Occipital lobe (tissue), 2 donors: ENCODE results near the gene STUB1. TPM values are rescaled to one million over a fixed set of nuclear protein-coding genes. Genes with fewer than 3 reads are reported as not detected.

Source experiments
- DNase-seq: peaks from one replicate; lab custom pipeline; 2025; lab: John Stamatoyannopoulos, UW
- total RNA-seq: library from RNA; depleted of rRNA; stranded (reverse); fragments of >200 nt; gene quantifications from one replicate; pipeline ENCODE4 v1.2.3, GENCODE V29; 2014

The STUB1 gene
- total RNA-seq, 1 donor from 2014 or later: 49.9 TPM

DNA sequence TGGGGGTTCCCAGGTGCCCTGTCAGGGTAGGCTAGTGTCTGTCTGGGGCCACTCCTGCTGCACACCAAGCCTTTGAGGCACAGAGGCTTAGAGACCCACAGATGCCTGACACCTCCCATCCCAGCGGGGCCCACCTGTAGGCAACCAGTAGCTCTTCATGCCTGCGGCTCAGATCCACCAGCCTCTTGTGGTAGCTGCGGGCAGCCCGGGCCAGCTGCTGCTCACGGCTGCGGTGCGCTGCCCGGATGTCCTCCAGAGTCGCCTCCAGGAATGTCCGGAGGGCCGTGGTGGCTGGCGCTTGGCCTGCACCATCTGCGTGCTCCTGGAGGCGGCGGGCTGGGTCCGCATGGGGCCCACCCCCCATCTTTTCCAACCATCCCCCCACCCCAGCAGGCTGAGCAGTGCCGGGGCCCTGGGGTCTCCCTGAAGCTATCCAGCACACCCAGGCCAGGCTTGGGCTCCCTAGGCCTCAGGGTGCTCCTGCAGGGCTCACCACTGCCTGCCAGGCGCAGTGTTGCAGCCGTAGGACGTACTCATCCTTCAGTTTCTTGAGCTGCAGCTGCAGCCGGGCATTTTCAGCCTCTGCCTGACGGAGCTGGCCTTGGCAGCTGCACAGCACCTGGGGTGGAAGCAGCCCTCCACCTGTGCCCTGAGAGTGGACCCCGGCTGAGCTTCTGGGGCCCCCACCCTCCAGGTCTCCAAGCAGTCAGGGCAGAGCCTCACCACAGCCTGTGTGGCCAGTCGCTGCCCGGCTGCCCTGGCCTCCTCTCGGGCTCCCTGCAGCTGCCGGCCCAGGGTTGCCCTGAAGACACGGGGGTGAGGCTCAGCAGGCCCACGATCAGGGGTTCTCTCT, 44.2 kb downstream of the STUB1 start:
- no peak for DNase-seq

DNA sequence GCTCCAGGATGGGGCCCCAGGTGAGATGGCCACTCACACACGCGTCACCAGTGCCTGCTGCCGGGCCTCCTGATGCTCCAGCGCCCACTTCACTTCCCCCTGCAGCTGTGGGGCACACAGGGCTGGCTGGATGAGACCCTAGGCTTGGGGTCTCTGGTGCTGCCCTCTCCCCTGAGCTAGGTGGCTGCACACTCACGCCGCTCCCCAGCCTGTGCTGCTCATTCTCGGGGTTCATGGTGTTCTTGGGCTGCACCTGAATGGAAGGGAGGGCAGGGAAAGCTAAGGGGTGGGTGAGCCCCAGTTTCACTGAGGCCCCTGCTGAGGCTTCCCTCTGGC, 44.8 kb downstream of the STUB1 start:
- no peak for DNase-seq

DNA sequence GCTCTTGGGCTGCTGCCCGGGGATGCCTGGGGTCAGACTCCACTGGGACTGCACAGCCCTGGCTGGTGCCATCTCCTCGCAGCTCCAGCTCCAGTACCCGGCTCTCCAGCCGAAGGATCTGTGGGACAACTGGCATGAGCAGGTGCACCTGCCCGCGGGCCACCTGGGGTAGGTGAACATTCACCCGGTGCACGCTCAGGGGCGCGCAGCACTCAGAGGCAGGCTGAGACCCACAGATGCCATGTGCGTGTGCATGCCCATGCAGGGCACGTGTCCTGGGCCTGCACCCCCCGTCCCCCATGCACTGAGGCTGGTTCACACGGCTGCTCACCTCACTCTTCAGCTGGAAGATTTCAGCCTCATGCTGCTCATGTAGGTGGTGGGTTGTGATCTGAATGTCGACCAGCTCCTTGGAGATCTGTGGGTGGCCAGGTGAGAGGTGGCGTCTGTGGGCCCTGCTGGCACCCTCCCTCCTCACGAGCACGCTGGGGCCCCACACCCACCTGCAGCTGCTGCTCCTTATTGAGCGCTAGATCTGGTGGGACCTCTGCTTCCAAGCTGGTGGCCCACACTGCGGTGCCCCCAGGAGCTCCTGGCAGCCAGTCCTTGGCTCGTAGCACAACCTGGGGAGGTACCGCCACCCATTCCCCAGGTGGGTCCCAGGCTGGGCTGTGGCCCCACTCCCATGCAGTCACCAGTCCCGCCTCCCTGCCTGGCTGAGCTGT, 45.4 kb downstream of the STUB1 start:
- DNase-seq: no peak

DNA sequence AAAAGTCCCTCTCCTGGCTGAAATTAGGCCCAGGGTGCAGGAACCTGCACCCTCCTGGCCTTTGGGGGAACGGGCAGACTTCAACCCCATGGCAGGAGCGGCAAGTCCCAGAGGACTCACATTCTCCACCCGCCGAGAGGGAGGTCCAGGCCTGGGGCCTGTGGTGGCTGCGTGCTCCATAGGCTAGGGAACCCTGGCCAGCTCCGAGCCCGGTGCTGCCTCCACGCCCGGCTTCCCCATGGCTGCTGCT, 45.9 kb downstream of the STUB1 start:
- no peak for DNase-seq

DNA sequence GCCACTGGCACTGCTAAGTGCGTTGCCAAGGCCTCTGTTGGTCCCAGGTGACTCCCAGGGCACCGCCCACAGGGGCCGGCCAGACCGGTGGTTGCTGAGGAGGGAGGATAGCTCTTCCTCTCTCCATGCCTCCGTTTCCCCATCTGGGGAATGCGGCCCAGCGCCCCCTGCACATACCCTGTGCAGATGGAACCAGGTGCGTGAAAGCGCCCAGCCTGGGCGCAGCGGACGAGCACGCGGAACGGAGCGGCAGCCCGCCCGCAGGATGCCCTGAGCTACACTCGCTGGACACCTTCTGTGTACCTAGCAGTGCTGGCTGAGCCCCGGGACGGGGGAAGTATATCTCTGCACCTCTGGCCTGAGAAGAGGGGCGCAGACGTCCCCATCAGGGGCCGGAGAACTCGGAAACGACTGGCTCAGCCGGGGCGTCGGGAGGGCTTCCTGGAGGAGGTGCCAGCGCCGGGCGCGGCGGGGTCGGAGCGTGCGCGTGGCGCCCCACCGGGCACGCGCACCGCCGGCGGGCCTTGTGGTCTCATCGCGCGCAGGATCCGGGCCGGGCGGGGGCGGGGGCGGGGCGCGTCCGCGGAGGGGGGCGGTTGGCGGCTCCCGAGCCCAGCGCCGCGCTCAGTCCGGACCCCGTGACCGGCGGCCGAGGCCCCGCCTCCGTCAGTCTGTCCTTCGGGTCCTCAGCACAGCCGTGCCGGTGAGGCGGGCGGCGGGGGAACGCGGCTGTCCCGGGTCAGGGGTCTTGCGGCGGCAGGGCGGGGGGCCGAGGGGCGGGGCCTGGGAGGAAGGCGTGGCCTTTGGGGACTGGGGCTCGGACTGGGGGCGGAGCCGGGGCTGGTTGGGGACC, 46.5 kb downstream of the STUB1 start, which contains the start of the genes CCDC78 and HAGHL:
CCDC78 (minus strand) TSS at position 6 of the 853 bp plus-strand sequence. CDS start 76 bp downstream, outside the sequence.
HAGHL (plus strand) TSS at position 669 of the 853 bp plus-strand sequence. CDS start 404 bp downstream, outside the sequence.
- peak; percentile 62 for DNase-seq

DNA sequence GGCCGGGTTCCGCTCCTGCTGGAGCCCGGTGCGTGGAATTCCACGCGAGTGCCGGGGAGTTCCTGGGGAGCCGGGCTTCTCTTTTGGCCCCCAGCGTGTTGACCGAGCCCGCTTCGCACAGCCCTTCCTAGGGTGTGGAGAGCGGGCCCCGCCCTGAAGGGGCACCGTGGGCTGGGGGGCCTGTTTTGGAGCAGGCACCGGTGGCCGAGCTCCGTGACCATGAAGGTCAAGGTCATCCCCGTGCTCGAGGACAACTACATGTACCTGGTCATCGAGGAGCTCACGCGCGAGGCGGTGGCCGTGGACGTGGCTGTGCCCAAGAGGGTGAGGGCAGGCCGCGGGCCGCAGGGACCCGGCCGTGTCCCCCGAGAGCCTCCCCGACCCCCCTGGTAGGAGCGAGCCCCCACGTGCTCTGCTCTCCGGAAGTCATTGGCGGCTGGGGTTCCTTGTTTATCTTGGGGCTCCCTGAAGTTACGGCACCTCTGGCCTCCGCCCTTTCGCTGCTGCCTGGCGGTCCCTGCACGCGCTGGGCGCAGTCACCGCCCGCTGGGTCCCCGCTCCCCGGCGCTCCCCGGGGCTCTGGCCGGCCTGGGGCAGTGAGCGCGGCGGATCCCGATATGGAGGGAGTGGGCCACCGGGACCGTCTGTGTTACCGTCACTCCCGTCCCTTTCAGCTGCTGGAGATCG, 47.2 kb downstream of the STUB1 start:
- no peak for DNase-seq

DNA sequence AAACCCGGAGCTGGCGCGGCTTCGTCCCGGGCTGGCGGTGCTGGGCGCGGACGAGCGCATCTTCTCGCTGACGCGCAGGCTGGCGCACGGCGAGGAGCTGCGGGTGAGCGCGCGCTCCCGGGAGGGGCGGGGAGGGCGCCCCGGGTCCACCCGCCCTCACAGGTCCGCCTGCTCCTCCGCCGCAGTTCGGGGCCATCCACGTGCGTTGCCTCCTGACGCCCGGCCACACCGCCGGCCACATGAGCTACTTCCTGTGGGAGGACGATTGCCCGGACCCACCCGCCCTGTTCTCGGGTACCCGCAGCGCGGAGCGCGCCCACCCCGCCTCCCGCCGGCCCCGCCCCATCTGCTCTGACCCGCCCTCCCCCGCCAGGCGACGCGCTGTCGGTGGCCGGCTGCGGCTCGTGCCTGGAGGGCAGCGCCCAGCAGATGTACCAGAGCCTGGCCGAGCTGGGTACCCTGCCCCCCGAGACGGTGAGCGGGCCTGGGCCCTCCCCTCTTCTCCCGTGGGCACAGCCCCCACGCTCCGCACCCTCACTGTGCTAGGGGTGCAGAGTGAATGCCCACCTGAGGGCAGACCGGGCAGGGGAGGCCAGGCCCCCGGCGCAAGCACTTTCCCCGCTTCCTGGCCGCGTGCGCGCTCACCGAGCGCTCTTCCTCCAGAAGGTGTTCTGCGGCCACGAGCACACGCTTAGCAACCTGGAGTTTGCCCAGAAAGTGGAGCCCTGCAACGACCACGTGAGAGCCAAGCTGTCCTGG, 48.1 kb downstream of the STUB1 start:
- DNase-seq: peak; percentile 53

DNA sequence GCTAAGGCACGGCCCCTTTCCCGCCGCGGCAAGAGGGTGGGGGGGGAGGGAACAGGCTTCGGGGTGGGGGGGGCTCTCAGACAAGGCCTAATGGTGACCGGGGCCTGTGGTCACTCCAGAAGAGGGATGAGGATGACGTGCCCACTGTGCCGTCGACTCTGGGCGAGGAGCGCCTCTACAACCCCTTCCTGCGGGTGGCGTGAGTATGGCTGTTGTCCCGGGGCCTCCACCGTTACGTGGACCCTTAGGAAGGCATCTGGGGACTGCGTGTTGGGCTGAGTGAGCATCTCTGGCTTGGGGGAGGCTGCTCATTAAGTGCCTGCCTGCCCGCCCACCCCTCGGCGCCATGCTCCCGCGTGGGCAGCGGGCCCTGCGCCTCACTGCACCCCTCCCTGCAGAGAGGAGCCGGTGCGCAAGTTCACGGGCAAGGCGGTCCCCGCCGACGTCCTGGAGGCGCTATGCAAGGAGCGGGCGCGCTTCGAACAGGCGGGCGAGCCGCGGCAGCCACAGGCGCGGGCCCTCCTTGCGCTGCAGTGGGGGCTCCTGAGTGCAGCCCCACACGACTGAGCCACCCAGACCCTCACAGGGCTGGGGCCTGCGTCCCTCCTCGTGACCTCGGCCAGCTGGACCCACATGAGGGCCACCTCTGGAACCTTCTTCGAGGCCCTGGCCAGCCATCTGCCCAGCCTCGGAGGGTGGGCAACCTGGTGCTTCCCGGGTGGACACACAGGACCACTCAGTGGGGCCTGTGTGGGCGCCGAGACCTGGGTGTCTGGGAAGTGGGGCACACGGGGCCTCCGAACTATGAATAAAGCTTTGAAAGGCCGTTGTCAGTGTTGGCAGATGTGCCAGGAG, 48.9 kb downstream of the STUB1 start:
- no peak for DNase-seq

DNA sequence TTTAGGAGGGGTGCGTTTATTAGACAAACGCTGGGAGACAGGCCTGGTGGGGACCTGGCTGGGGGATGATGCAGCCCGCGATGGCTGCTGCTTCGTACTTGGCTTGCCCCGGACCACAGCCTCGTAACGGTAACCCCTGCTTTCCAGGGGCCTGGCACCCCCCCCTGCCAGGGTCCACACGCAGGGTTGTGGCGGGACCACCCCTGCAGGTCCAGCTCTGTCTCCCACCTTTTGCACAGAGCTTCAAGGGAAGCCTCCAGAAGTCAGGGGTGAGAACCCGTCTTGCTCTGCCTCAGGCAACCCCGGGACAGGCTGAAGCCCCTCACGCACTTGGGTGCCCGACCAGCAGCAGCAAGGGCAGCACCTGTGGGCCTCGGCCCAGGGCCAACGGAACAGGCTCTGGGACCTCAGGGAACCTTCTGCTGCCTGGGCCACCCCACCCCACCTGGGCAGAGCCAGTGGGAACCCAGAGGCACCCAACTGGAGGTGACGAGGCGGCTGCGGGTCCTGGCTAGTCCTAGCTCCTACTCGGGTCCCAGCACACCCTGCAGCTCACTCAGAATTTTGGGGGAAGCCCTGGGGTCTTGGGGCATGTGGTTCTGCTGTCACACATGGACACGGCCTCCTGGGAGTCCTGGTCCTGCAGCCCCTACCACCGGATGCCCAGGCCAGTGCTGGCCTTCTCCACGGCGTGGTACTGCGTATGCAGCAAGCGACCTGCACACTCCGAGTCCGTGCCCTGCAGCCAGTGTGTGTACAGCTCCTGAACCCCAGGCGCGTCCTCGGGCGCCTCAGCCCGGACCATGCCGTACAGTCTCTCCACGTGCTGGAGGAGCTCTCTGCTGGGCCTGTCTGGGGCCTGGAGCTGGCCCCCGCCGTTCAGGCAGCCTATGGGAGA, 49.8 kb downstream of the STUB1 start:
- no peak for DNase-seq

DNA sequence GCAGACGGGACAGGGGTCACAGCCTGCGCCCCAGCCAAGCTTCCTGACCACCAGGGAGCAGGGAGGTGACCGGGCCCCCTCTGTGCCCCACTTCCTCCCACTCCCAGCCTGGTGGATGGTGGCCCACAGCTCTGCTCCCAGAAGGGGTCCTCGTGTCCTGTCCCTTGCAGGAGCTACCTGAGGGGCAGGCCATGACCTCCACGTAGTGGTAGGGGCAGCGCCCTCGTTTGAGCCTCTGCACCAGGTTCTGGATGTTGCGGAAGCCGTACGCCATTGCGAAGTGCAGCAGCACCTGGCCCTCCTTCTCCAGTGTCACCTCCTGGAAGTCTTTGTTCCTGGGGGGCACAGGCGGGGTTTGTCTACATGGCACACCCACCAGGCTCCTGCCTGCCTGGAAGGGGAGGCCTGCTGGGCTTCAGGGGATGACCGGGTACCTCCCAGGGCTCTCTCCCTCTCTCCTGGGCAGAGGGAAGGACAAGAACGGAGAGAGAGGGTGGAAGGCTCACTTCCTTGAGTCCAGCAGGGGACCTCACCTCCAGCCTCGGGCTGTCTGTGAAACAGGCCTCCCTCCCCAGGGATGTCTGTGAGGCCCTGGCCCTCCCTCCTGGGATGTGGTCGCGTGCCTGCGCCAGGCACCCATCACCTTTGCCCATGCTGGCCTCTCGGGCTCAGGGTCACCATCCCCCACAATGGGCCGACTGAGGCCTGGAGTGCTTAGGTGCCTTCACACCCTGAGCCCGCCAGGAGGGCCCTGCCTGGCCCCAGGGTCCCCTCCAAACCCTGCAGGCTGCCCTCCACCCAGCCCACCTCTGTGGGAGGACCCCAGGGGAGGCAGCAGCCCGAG, 50.7 kb downstream of the STUB1 start:
- no peak for DNase-seq

DNA sequence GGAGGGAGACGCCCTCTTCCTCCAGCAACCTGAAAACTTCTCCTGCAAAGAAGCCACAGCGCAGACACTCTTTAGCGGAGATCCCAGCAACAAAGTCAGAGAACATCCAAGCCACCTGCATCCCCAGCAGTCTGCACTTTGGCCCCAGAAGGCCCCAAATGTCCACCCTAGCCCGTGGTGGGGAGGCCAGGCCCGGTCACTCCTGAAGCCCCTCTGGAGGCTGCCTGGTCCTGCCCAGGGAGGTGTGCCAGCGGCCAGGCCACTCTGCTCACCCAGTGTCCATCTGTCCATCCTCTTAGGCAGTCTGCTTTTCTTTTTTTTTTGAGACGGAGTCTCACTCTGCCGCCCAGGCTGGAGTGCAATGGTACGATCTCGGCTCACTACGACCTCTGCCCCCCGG, 52.1 kb downstream of the STUB1 start:
- DNase-seq: no peak

Other genes with a start within 250 kb of the STUB1 start
- 10.3 TPM for gene CAPN15, start 152.7 kb upstream of the STUB1 start, total RNA-seq
- not detected for gene PRR35, start 120.0 kb upstream of the STUB1 start, total RNA-seq
- 0.31 TPM for gene NHLRC4, start 113.4 kb upstream of the STUB1 start, total RNA-seq
- 18.1 TPM for gene PIGQ, start 110.4 kb upstream of the STUB1 start, total RNA-seq
- 24.2 TPM for gene RAB40C, start 90.3 kb upstream of the STUB1 start, total RNA-seq
- gene WFIKKN1, start 49.4 kb upstream of the STUB1 start, total RNA-seq: 0.47 TPM
- gene METTL26, start 44.1 kb upstream of the STUB1 start, total RNA-seq: 25.3 TPM
- 8.9 TPM for gene MCRIP2, start 38.6 kb upstream of the STUB1 start, total RNA-seq
- gene WDR90, start 31.0 kb upstream of the STUB1 start, total RNA-seq: 7.2 TPM
- 20.9 TPM for gene RHOT2, start 12.3 kb upstream of the STUB1 start, total RNA-seq
- 1.4 TPM for gene RHBDL1, start 4.7 kb upstream of the STUB1 start, total RNA-seq
- gene JMJD8, start 3.9 kb downstream of the STUB1 start, total RNA-seq: 14.3 TPM
- 3.0 TPM for gene WDR24, start 10.0 kb downstream of the STUB1 start, total RNA-seq
- gene FBXL16, start 25.4 kb downstream of the STUB1 start, total RNA-seq: 3.7 TPM
- gene METRN, start 34.7 kb downstream of the STUB1 start, total RNA-seq: 16.7 TPM
- 11.5 TPM for gene ANTKMT, start 40.7 kb downstream of the STUB1 start, total RNA-seq
- 4.2 TPM for gene CCDC78, start 46.0 kb downstream of the STUB1 start, total RNA-seq
- gene HAGHL, start 46.7 kb downstream of the STUB1 start, total RNA-seq: 7.0 TPM
- gene CIAO3, start 60.6 kb downstream of the STUB1 start, total RNA-seq: 48.8 TPM
- not detected for gene MSLN, start 80.3 kb downstream of the STUB1 start, total RNA-seq
- gene RPUSD1, start 108.0 kb downstream of the STUB1 start, total RNA-seq: 11.2 TPM
- 8.9 TPM for gene CHTF18, start 108.2 kb downstream of the STUB1 start, total RNA-seq
- gene GNG13, start 120.3 kb downstream of the STUB1 start, total RNA-seq: not detected